ENCODE measurements around the gene ITGA2.

ITGA2 gene

DNA sequence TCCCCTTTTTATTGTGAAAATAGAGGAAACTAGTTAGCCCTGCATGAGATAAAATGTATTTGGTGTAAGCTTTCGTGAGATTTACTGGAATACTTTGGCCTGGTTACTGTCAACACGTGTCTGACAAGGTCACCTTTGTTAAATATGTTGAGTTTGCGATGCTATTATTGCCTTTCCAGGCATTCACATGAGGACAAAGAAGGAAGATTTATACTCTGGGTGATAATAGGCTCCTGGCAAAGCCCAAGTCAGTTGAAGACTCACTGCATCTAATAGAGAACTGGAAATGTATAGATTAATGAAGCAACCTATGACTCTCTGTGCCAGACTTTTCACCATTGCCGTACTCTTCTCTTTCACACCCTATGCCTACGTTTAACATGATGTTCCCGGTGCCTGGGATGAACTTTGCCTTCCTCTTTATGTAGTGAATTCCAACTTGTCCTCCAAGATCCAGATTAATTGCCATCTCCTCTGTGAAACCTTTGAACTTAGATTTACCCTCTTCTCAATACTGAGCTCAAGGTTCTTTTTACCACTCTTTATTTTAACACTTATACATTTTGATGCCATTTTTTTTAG, 33.9 kb downstream of the ITGA2 start:
- no peak for DNase-seq

DNA sequence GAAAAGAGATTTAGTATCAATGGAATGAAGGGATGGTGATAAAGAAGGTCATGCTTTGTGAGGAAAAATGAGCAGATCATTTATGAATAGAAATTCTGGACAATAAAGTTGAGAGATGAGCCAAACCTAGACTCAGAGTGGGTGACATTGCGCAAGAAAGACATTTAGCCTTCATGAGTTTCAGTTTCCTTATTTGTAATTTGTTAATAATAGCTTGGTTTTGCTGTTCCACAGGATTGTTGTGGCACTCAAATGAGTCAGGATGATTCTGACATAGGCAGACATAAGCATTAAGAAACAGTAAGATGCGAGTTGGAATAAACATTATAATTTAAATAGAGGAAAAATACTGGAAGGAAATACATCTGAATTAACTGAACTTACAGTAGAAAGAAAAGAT, 34.8 kb downstream of the ITGA2 start:
- DNase-seq: no peak

DNA sequence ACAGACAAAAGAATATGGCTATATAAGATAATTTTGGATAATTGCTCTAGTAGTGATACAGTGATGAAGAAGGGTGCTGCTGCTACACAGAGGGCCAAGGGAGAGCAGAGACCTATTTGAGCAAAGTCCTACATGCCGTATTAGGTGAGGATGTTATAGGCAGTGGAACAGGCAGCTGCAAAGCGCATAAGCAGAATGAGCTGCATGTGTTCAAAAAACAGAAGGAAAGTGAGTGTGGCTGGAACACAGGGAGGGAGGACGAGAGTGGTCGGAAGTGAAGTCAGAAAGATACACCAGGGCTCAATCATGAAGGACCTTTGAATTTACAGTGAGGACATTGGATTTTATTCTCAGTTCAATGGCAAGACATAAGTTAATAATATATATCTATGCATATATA, 35.4 kb downstream of the ITGA2 start:
- DNase-seq: no peak

DNA sequence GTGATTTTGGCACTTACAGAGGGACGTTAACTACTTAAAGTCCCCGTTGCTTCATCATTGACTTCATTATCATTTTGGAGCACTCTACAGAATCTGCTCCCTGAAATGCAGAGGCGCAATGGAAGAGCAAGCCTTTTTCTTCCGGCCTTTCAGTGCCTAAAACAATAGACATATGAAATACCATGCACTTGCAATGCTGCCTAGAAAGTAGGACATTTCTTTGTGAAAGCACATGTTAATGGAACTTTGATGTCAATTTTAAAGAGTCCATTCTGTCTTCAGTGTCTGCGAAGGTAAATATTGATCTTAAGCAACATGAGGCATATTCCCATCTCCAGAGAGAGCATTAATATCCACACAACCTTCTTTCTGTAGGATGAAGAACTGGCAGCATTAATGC, 36.3 kb downstream of the ITGA2 start:
- DNase-seq: no peak

DNA sequence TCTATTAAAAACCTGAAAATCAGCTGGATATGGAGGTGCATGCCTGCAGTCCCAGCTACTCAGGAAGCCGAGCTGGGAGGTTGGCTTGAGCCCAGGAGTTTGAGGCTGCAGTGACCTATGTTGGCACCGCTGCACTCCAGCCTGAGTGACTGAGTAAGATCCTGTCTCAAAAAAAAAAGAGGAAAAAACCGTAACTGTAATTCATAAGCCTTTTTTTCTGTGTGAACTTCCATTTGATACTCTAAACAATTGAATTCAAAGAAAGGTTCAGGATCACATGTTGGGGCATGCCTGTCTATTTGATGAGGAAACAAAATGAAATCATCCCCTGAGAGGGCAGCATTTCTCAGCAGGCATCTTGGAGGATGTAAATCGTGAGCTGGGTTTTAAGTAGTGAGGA, 38.8 kb downstream of the ITGA2 start:
- DNase-seq: no peak

DNA sequence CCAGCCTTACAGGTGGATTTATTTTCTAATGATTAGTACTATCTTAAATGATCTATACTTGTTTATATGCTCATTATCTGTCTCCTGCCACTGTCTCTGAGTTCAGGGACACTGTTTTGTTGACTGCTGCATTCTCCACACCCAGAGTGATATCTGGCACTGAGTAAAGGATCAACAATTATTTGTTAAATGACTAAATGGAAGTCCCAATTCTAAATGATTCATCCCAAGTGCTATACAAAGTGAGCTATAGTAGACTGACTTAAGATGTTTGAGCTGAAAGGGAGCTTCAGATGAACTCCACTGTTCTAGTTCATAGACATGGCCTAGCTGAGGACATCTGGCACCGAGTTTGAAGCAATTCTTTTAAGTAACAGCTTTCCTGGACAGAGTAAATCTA, 40.5 kb downstream of the ITGA2 start:
- DNase-seq: no peak

DNA sequence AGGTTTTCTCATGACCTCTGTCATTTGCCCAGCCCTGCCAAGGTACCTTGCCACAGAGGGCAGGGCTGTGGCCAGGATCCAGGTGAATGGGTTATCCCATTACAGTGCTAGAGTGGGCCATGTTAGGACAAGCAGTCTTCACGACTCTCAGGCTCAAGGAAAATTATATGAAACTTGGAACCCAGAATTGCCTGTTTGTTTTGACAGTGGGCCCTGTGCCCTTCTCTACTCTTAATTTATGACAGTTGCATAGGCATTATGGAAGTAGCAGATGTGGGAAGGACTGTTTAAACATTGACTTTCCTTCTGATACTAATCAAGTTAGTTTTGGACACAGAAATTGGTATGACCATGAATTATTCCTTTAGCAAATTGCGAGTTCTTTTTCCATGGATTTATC, 41.7 kb downstream of the ITGA2 start:
- no peak for DNase-seq

DNA sequence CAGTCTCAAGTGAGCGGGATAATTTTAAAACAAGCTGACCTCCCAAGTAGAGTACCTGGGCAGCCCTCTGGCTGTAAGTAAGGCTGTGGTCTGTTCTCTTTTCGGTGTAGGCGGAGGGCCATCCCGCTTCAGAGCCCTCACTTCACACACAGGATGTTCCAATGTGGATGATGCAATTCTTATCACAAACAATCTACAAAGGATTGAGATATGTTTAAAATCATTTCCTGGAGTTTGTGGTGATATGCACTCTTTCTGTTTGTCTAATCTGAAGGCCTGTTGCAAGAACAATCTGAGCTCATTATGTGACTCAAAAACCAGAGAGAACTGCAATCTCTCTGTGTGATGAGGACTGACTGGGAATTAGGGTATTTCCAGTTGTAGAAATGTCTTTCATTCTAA, 42.5 kb downstream of the ITGA2 start:
- peak; percentile 14 for DNase-seq

DNA sequence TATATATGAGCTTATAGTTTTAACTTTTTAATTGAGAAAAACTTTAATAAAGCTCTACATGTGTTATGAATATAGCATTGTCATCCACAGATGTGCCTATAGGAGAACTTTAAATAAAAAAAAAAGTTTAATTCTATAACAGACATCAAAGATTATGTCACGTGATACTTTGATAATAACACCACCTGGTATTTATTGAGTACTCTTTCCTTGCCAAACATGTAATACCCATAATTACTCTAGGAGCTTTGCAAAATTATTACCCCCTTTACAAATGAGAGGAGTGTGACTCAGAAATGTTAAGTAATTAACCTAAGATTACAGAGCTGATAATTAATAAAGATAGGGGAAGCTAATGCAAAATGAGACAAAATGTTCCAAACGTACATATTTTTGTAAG, 43.0 kb downstream of the ITGA2 start:
- no peak for DNase-seq

DNA sequence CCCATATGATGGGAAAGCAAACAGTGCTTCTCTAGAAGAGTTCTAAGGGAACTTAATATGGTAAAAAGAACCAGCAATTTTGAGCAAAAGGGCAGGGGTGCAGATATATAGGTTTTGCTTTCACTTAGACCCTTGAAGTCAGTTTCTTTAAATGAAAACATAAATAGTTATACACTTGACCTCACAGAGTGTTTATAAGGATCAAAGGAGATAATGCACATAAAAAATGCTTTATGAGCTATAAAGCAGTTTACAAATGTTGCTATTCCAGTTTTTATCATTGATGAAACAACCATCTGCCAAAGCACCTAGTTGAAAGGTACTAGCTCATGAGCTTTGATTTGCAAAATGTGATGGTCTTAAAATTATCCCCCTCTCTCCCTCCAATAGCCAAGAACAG, 45.7 kb downstream of the ITGA2 start:
- DNase-seq: no peak

DNA sequence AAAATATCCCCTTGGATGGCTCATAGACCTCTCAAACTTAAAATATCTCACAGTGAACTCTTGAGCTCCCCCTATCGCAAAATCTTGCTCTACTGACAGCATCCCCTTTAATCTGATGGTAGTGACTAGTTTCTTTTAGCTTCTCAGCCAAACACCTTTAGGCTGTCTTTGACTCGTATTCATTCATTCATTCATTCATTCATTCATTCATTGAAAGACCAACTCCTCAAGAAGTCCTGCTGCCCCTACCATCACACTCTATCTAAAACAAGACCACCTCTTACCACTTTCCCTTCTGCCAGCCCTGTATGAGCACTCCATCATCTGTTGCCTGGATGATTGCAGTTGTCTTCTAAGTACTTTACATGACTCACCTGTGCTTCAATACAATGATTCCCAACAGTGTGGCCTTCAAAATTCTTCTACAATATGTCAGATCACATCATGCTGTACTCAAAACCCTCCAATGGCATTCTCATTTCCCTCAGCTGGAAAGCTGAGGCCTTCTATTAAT, 46.8 kb downstream of the ITGA2 start:
- no peak for DNase-seq

DNA sequence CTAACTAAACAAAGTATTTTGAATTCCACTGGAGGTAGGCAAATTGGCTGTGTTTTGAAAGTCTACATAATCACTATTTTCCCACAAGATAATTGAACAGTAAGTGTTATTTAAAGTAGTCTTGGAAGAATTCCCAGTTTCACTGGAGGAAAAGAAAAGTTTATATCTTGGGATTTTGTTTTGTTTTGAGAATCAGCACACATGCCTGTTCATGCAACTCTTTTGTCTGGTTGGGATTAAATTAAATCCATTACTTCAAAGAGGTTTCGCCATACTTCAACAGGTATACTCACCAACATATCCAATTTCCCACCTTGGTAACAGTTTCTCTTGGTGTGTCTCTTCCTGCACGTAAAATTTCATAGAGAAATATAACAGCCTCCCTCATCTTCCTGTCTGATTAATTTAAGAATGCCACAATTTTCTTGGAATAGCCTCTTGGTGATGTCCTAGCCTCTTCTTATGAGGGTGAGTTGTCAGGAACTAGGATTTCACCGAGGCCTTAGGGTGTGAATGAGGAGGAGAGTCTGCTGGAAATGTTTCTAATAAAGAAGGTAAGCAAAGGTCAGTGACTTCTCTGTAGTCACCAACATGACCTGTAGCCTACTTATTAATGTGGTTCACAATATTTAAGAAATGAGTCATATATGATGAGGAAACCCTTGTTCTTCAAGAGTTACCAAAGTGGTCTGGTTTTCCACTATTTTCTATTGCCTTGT, 48.1 kb downstream of the ITGA2 start:
- no peak for DNase-seq

DNA sequence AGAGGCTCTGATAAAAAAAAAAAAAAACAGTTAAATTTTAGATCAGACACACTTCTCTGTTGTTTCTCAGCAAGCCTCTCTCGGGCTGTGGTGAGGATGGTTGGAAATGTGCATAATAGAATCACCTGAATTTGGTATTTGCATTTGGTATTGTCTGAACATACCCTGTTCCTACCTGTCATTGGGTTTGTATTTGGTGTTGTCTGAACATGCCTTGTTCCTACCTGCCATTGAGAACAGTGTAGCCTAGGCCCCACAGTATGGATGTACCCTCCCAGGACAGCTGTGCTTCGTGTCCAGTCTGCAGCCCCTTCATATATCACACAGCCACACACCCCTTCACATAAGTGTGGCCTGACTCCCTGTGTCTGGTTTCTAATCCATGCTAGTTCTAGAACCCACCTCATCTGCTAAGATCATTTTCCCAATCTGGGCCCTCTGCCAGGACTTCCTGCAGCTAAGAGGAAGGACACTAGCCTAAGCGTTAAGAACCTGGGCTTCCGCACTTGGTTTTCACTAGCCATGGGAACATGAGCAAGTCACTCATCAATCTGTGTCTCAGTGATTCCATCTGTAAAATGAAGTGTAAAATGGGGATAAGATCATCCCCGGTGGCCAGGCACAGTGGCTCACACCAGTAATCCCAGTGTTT, 49.2 kb downstream of the ITGA2 start:
- no peak for DNase-seq

DNA sequence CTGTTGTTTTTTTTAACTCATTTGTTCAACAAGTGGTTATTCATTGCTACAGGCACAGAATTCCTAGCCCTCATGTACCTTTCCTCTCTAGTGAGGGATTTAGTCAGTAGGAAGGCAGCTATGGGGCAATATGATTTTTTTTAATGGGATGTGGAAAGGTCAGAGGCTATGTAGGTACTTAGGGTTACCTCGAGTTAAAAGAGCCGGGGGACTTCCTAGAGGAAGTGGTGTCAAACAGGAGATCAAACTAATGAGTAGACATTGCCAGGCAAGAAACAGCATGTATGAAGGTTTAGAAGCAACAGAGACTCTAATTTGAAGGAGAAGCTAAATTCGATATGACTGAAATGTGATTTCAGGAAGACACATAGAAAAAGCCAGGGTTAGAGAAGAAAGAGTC, 50.7 kb downstream of the ITGA2 start:
- peak; percentile 12 for DNase-seq

DNA sequence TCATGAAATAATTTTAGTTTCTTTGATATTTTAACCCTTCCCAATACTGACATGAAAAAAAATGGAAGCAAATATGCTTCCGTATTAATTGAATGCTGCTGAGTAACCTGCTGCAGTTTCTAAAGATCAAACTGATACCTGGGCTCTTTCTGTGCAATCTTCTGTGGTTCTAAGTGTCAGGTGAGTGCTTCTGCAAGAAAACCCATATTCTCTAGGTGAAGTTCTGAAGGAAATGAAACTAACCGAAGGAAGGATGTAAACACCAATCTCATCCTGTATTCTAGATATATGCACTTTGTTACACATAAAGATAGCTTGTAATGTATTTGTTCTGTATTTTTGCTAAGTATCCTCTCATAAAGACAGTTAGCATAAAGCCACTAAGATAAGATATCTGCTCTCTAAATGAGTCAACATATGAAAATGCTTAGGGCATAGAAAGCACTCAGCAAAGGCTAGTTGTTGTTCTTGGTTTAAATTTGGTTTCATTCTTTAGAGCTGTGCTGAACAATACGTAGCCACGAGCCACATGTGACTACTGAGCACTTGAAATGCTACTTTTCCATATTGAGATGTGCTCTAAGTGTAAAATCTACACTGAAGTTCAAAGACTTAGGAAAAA, 52.0 kb downstream of the ITGA2 start:
- peak; percentile 28 for DNase-seq

DNA sequence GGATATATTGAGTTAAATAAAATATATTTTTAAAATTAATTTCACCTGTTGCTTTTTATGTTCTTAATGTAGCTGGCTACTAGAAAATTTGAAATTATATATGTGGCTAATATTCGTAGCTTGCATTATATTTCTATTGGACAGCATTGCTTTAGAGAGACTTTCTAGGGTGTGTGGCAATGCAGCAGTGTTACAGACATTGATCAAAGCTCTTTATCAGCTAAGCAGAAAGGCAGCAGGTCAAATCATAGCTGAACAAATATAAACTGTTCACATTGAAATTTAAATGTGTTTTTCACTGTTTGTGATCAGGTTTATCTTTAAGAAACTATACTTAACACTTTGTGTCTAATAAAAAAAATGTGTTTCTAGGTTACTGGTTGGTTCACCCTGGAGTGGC, 52.6 kb downstream of the ITGA2 start:
- no peak for DNase-seq

DNA sequence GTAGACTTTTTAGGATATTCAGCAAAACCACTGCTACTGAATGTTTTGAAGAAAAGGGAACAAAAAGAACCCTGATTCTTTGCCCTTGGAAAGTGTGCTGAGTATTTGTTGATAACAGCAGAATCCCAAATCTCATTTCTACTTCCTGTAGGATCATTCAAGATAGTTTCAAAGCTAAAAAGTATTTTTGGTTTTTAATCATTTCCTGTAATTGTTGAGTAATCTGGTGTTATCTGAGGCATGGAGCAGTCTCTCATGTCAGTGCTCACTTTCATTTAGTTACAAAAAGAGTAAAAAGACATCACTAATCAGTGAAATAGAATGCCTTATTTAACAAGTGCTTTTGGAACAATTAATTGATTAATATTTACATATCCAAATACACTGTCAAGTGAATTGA, 56.1 kb downstream of the ITGA2 start:
- no peak for DNase-seq

DNA sequence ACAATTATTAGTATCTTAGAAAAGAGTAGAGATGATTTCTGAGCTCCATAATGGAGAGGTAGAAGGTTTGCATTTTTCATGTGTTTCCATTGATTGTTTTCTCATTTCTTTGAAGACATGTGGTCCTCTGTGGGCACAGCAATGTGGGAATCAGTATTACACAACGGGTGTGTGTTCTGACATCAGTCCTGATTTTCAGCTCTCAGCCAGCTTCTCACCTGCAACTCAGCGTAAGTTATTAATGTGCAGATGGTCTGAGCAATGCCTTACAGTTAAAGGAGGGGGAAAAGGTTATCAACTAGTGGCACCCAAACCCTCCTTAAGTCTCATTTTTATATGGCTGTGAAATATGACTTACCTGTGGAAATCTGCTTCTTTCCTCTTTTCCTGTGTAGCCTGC, 59.1 kb downstream of the ITGA2 start:
- DNase-seq: no peak

DNA sequence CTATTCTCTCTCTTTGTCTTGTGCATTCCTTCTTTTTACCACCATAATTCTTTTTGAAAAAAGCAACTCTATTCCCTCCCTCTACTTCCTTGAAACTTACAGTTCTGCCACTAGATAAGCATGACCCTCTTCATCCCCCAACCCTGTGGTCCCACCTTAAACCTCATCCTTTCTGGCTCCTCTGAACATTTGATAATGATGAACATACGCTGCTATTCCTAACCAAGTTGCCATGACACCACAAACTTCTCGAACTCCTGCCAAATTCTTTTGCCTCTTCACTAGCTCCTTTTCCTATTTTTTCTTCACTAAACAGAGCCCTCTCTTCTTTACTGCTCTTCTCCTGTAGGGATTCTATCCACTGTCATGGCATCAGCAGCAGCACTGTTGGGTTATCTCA, 63.3 kb downstream of the ITGA2 start:
- no peak for DNase-seq

DNA sequence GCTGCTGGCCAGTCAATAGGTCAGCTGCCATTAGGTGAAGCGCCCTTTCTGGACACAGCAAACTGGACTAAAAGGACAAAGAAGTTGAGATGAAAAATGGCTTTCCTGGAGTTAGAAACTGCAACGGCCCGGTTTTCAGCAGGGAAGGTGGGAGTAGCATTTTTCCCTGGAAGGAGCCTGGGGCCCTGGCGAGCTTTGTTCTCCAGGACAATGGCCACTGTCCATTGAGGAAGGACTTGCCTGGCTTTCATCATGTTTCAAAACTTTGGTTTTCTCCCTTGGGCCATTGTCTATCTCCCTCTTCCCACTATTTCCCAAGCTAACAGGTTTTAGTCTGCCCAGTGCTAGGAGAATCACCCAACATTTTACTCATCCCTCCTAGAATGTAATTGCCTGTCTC, 64.2 kb downstream of the ITGA2 start:
- no peak for DNase-seq

DNA sequence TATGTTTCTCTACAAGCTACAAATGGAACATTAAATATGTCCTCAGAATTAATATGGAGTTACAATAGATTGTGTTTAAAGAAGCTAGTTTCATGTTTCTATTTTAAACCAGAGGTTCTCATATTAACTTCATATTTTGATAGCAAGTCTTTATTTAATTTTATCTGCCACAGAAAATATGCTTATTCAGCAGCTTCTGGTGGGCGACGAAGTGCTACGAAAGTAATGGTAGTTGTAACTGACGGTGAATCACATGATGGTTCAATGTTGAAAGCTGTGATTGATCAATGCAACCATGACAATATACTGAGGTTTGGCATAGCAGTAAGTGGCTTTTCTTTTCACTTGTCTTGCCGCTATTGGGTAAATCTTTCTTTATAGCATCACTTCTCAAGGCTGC, 66.2 kb downstream of the ITGA2 start:
- no peak for DNase-seq

DNA sequence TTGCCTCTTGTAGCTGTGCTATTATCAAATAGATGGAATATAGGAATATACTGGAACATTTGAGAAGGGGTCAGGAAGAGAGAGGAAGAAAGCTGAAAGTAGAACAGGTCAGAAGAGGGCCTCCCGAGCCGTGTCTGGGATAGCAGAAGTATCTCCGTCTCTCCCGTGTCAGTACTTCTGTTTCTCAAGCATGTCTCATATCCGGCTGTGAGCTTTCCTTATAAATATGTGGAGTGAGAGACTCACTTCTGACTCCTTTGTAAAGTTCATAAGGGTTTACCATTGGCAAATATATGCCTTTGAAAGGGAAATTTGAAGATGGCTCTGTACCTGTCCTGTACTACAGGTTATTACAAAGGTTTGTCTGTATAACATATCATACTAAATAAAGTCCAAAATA, 70.1 kb downstream of the ITGA2 start:
- no peak for DNase-seq

DNA sequence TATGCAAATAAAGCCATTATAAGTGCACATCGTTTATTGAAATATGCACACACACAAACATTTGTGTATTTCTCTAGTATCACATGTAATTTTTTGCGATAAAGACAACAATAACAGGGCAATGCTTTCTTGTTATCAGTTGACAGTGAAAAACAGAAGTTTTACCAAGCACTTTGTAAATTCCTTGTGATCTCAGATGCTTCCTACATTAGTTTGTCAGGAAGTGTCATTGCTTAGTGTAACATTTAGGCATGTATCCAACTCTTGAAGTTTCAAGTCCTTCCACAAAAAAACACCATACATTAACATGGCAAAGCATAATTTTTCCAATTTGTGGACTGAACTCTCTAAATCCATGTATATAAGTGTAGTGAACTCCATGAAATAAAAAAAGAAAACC, 74.0 kb downstream of the ITGA2 start:
- DNase-seq: no peak

DNA sequence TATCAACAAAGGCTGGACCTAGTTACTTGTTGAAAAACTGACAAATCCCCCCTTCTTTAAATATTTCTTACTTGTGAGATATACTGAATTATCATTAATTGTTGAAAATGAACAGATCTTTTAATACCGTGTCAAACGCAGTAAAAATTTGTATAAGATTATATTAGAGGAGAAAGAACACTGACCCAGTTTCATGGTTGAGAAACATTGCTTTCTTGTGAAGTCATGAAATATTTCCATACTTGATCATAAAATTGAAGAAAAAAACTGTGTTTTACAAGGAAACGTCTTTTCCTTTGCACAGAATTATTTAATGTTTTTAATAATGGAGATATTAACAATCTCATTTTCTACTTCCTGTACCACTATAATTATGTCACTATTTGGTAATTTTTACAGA, 74.6 kb downstream of the ITGA2 start:
- DNase-seq: no peak

Measured in CD4-positive, alpha-beta T cell treated with Interleukin-12 subunit alpha and Interleukin-12 subunit beta, for 1 hour (primary cell).